Measurements from ENCODE around the gene CCDC33.

CCDC33 gene

GRCh38 chr15:74235962-74236361, at the start of gene CCDC33:
Gene CCDC33 (plus strand): TSS chr15:74236326. CDS start chr15:74236720, 394 bp downstream.
- no peak within 1 kb of the TSS for H3K27ac ChIP-seq (ENCODE audit: low read depth, low read length)
- H3K4me1 ChIP-seq (ENCODE audit: control insufficient read depth, insufficient read depth, low read length) = no peaks in the 10 kb centered on the region
- H3K4me3 ChIP-seq (ENCODE audit: low read length) = no peak within 1 kb of the TSS
- no peaks in the 10 kb centered on the region for H3K27me3 ChIP-seq (ENCODE audit: control insufficient read depth, insufficient read depth, low read length)
- H3K36me3 ChIP-seq (ENCODE audit: control insufficient read depth, insufficient read depth, low read length) = no peaks in the 10 kb centered on the region
- H3K9ac ChIP-seq (ENCODE audit: low read length) = no peak within 1 kb of the TSS

GRCh38 chr15:74188216-74188615, 47.9 kb upstream of the CCDC33 start:
- Histone ChIP-seq H3K9ac (ENCODE audit: low read length) (no peak overlapping the region), H3K4me1 (ENCODE audit: control insufficient read depth, insufficient read depth, low read length) (no peaks in the 10 kb centered on the region), H3K36me3 (ENCODE audit: control insufficient read depth, insufficient read depth, low read length) (no peaks in the 10 kb centered on the region), H3K4me3 (ENCODE audit: low read length) (no peak overlapping the region), H3K27me3 (ENCODE audit: control insufficient read depth, insufficient read depth, low read length) (no peaks in the 10 kb centered on the region), H3K27ac (ENCODE audit: low read depth, low read length) (no peak overlapping the region)

DNA sequence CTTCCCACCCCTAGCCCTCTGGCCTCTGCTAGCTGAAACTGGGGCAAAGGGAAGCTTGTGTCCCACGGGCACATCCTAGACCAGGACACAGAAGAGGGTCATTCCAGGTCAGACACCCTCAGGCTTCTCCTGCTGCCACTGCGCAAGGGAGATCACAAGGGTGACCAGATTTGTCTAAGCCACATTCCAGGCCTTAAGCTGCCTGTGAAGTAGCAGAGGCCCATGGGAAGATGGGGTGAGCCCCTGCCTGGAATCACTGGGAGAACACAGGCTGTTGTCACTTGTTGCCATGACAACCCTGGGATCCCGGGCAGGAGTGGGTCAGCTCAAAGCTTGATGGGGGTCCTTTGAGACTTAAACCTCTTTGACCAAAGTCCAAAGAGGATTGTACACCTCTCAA, 44.3 kb upstream of the CCDC33 start:
- no peak overlapping the region for H3K4me3 ChIP-seq (ENCODE audit: low read length)
- no peaks in the 10 kb centered on the region for H3K4me1 ChIP-seq (ENCODE audit: control insufficient read depth, insufficient read depth, low read length)
- no peaks in the 10 kb centered on the region for H3K36me3 ChIP-seq (ENCODE audit: control insufficient read depth, insufficient read depth, low read length)
- no peaks in the 10 kb centered on the region for H3K27me3 ChIP-seq (ENCODE audit: control insufficient read depth, insufficient read depth, low read length)
- no peak overlapping the region for H3K27ac ChIP-seq (ENCODE audit: low read depth, low read length)
- no peak overlapping the region for H3K9ac ChIP-seq (ENCODE audit: low read length)

DNA sequence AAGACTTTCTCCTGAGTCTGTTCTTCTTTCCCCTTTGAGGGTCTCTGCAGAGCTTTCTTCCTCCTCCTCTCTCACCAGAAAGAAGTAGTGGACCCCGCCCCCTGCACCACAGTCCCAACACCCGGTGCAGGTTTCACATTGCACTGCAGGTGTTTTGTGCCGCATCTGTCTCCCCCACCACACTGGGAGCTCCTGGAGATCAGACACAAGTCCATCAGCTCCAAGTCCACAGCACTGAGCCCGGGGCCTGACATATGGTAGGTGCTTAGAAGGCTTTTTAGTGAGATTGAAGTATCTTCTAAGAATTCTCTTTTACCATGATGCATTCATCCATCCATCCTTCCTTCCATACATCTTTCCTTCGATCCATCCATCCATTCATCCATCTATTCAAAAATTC, 43.4 kb upstream of the CCDC33 start:
- H3K4me1 ChIP-seq (ENCODE audit: control insufficient read depth, insufficient read depth, low read length) = no peaks in the 10 kb centered on the region

GRCh38 chr15:74193299-74193718, 42.8 kb upstream of the CCDC33 start:
- Histone ChIP-seq H3K27ac (ENCODE audit: low read depth, low read length) (no peak overlapping the region), H3K4me3 (ENCODE audit: low read length) (no peak overlapping the region), H3K27me3 (ENCODE audit: control insufficient read depth, insufficient read depth, low read length) (no peaks in the 10 kb centered on the region), H3K9ac (ENCODE audit: low read length) (no peak overlapping the region), H3K4me1 (ENCODE audit: control insufficient read depth, insufficient read depth, low read length) (no peaks in the 10 kb centered on the region), H3K36me3 (ENCODE audit: control insufficient read depth, insufficient read depth, low read length) (no peaks in the 10 kb centered on the region)

More for the DNA sequence above, 43.4 kb upstream of the CCDC33 start:
- no peak overlapping the region for H3K27ac ChIP-seq (ENCODE audit: low read depth, low read length)
- H3K36me3 ChIP-seq (ENCODE audit: control insufficient read depth, insufficient read depth, low read length) = no peaks in the 10 kb centered on the region
- H3K27me3 ChIP-seq (ENCODE audit: control insufficient read depth, insufficient read depth, low read length) = no peaks in the 10 kb centered on the region
- H3K9ac ChIP-seq (ENCODE audit: low read length) = no peak overlapping the region
- no peak overlapping the region for H3K4me3 ChIP-seq (ENCODE audit: low read length)

DNA sequence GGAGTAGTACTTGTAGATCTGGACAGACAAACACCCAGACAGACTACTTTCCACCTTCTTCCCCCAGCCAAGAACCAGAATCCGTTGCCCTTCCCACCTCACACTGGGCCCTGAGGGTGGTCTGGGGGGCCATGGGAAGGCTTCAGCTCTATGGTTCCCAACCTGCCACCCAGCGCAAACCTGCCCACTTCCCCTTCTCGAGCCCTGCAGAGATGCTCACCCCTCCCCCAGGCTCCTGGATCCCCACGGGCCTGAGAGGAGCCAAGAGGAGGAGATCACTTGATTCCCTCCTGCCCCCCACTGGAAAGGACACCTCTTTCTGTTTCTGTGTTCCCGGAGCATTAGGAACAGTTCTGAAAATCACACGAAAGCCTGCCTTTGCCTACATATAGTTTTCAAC, 42.2 kb upstream of the CCDC33 start:
- H3K27me3 ChIP-seq (ENCODE audit: control insufficient read depth, insufficient read depth, low read length) = no peaks in the 10 kb centered on the region
- no peak overlapping the region for H3K27ac ChIP-seq (ENCODE audit: low read depth, low read length)
- H3K9ac ChIP-seq (ENCODE audit: low read length) = no peak overlapping the region

DNA sequence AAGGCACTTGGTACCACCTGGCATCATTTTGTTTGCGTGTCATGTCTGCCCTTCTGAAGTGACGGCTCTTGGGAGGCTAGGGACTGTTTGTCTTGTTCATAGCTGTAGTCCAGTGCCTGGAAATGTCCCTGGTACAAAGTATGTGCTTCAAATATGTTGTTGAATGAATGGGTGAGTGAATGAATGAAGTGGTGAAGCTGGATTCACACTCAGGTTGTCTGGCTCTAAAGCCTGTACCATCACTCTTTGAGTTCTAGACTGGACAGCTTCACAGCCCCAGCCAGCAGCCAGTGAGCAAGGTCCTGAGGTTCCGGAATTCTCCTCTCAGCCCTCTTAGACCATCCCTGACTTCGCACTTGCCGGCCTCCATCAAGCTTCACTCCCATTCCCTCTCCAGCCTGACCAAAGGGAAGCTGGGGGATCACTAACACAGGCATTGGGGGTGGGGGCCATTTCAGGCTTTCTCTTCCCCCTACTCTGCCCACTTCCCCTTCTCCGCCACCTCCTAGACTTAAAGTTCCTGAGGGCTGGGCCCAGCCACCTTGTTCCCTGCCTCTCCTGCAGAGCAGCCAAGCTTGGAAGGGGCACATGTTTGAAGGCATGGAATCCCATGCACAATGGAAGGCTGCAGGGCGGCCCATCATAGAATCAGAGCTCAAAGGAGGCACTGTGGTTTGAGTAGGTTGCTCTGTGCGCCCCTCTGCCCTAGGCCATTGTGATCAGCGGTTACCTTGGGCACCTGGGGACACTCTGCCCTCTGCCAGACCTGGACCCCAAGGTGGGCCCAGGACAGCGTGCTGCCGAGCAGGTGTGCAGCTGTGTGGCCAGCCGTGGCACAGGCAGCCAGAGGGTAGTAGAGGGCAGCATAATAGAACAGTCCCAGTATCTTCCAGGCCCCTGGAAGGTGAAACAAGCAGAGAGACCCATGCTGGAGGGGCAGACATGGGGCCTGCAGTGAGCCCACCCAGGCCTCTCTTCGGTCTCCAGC, 41.3 kb upstream of the CCDC33 start:
- no peaks in the 10 kb centered on the region for H3K36me3 ChIP-seq (ENCODE audit: control insufficient read depth, insufficient read depth, low read length)
- H3K9ac ChIP-seq (ENCODE audit: low read length) = no peak overlapping the region
- H3K27me3 ChIP-seq (ENCODE audit: control insufficient read depth, insufficient read depth, low read length) = no peaks in the 10 kb centered on the region
- no peak overlapping the region for H3K27ac ChIP-seq (ENCODE audit: low read depth, low read length)
- H3K4me3 ChIP-seq (ENCODE audit: low read length) = no peak overlapping the region
- H3K4me1 ChIP-seq (ENCODE audit: control insufficient read depth, insufficient read depth, low read length) = no peaks in the 10 kb centered on the region

More for the DNA sequence above, 42.2 kb upstream of the CCDC33 start:
- Histone ChIP-seq H3K36me3 (ENCODE audit: control insufficient read depth, insufficient read depth, low read length) (no peaks in the 10 kb centered on the region), H3K4me3 (ENCODE audit: low read length) (no peak overlapping the region), H3K4me1 (ENCODE audit: control insufficient read depth, insufficient read depth, low read length) (no peaks in the 10 kb centered on the region)

DNA sequence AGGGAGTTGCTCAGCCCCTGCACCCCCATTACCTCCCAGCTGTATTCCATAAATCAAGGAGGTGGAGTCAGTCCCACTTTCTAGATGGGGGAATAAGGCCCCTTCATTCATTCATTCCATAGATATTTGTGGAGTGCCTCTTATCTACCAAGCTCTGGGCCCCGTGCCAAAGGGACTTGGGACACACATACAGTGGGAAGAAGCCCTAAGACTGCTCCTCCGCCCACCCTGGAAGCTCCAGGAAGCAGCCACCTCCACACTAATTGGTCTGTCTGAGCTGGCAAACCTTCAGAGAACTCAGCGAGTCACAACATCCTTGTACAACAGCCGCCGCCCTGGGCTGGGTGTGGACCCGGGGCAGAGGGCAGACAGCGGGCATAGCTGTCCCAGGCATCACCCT, 40.0 kb upstream of the CCDC33 start:
- Histone ChIP-seq H3K27ac (ENCODE audit: low read depth, low read length) (no peak overlapping the region), H3K36me3 (ENCODE audit: control insufficient read depth, insufficient read depth, low read length) (no peaks in the 10 kb centered on the region), H3K27me3 (ENCODE audit: control insufficient read depth, insufficient read depth, low read length) (no peaks in the 10 kb centered on the region), H3K4me1 (ENCODE audit: control insufficient read depth, insufficient read depth, low read length) (peaks cover 4% of the 10 kb centered on the region), H3K9ac (ENCODE audit: low read length) (no peak overlapping the region), H3K4me3 (ENCODE audit: low read length) (no peak overlapping the region)

DNA sequence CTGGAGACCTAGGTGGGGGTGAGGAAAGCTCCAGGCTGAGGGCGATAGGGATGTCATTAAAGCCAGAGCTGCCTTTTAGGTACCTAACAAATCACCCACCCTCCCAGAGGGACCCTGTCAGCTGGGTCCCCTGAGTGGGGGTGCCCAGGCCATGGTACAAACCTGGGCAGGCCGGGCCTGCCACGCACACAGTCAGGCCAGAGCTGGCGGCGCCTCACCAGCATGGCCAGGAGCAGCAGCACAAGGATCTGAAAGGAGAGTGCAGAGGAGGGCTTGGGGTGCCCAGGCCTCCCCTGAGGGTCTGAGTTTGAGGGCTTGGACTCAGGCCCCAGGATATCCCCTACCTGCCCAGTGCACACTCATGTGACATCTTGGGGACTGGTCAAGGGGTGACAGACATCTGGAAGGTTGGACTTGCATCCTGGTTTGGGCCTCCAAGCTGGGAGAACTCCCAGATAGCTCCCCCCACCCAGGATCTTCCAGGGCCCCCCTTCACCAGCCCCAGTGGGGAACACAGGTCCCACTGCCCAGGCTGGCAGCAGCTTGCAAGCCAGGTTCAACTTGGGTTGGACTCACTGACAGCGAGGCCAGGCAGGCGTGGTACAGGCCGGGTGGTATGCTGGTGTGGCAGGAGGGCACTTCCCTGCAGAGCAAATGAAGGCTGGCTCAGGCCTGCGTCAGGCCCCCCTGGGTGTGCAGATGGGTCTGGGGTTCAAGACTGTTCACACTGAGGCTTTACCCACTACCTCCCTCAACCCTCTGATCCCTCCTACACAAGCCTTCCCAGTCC, 38.8 kb upstream of the CCDC33 start:
- peaks cover 3% of the 10 kb centered on the region for H3K27me3 ChIP-seq (ENCODE audit: control insufficient read depth, insufficient read depth, low read length)
- peaks cover 4% of the 10 kb centered on the region for H3K4me1 ChIP-seq (ENCODE audit: control insufficient read depth, insufficient read depth, low read length)
- no peak overlapping the region for H3K27ac ChIP-seq (ENCODE audit: low read depth, low read length)
- H3K36me3 ChIP-seq (ENCODE audit: control insufficient read depth, insufficient read depth, low read length) = no peaks in the 10 kb centered on the region
- no peak overlapping the region for H3K9ac ChIP-seq (ENCODE audit: low read length)
- H3K4me3 ChIP-seq (ENCODE audit: low read length) = no peak overlapping the region

- H3K4me1 ChIP-seq (ENCODE audit: control insufficient read depth, insufficient read depth, low read length) = peaks cover 4% of the 10 kb centered on the region
- H3K27ac ChIP-seq (ENCODE audit: low read depth, low read length) = no peak overlapping the region
- H3K4me3 ChIP-seq (ENCODE audit: low read length) = no peak overlapping the region
- H3K36me3 ChIP-seq (ENCODE audit: control insufficient read depth, insufficient read depth, low read length) = no peaks in the 10 kb centered on the region
- H3K9ac ChIP-seq (ENCODE audit: low read length) = no peak overlapping the region
- H3K27me3 ChIP-seq (ENCODE audit: control insufficient read depth, insufficient read depth, low read length) = peaks cover 3% of the 10 kb centered on the region
Measured at GRCh38 chr15:74199297-74199652, 36.9 kb upstream of the CCDC33 start.

- H3K27me3 ChIP-seq (ENCODE audit: control insufficient read depth, insufficient read depth, low read length) = peaks cover 3% of the 10 kb centered on the region
- peaks cover 4% of the 10 kb centered on the region for H3K4me1 ChIP-seq (ENCODE audit: control insufficient read depth, insufficient read depth, low read length)
- no peak overlapping the region for H3K9ac ChIP-seq (ENCODE audit: low read length)
- H3K36me3 ChIP-seq (ENCODE audit: control insufficient read depth, insufficient read depth, low read length) = no peaks in the 10 kb centered on the region
- H3K27ac ChIP-seq (ENCODE audit: low read depth, low read length) = no peak overlapping the region
- no peak overlapping the region for H3K4me3 ChIP-seq (ENCODE audit: low read length)
Measured at GRCh38 chr15:74200412-74200815, 35.7 kb upstream of the CCDC33 start.

- Histone ChIP-seq H3K36me3 (ENCODE audit: control insufficient read depth, insufficient read depth, low read length) (no peaks in the 10 kb centered on the region), H3K27me3 (ENCODE audit: control insufficient read depth, insufficient read depth, low read length) (peaks cover 3% of the 10 kb centered on the region), H3K9ac (ENCODE audit: low read length) (no peak overlapping the region), H3K4me1 (ENCODE audit: control insufficient read depth, insufficient read depth, low read length) (peaks cover 4% of the 10 kb centered on the region), H3K27ac (ENCODE audit: low read depth, low read length) (no peak overlapping the region), H3K4me3 (ENCODE audit: low read length) (no peak overlapping the region)
Measured at GRCh38 chr15:74200871-74201419, 35.2 kb upstream of the CCDC33 start.
